Fibroblast of skin of abdomen (primary cell): ENCODE data around the gene SHISA7. TPM values are rescaled to one million over a fixed set of nuclear protein-coding genes. Genes with fewer than 3 reads are reported as not detected.

ENCODE experiments used
- DNase-seq: peaks from one replicate; pipeline ENCODE4 v3.0.0-alpha.2; 2013
- polyA plus RNA-seq, 2 experiments: library from polyadenylated mRNA; unstranded; fragments of 120-200 nt; gene quantifications; one replicate each; pipeline ENCODE4 v1.2.1, GENCODE V29; 2013; ENCODE audit not compliant: insufficient read length in 2 of 2

The SHISA7 gene
- polyA plus RNA-seq (2013, experiment 1 of 2; ENCODE audit: insufficient read length), result not detected
- 0.01 TPM for polyA plus RNA-seq (2013, experiment 2 of 2; ENCODE audit: insufficient read length)

DNA sequence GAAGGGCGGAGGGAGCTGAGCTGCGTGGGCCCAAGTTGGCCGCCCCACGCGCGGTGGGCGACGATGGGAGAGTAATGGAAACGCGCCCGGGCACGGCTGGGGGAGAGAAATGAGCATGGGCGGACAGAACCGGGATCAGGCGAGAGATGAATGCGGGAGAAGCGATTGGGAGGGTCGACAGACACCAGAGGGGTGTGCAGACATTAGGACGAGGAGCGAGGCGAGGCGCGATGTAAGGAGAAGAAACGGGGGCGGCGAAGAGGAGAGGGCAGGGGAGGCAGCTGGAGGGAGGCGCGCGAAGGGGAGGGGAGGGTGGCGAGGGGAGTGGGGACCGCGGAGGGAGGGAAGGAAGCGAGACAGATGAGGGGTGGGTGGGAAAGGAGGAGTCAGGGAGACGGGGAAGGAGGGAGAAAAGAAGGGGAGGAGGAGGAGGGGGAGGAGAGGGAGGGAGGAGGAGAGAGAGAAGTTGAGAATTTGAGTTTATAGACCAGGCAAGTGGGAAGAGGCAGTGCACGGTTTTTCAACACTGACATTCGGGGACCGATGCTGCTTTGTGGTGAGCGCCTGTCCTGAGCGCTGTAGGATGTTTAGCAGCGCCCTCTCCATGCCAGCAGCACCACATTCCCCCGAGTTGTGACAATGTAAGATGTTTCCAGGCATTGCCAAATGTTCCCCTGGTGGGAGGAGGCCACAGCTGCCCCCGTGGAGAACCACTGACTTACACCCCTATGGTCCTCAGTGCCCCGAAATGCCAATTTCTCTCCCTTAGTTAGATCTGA, at the start of gene SHISA7:
Gene SHISA7 (minus strand): TSS at position 256 of the 779 bp plus-strand sequence. CDS start 437 bp downstream, outside the sequence.
- no peak for DNase-seq

- DNase-seq, result no peak
These were observed 49.4 kb upstream of the SHISA7 start for GRCh38 chr19:55492362-55492944.

- no peak for DNase-seq
These were observed 48.7 kb upstream of the SHISA7 start for GRCh38 chr19:55491546-55492360.

- DNase-seq, result no peak
These were observed 47.7 kb upstream of the SHISA7 start for GRCh38 chr19:55490478-55491432.

- no peak for DNase-seq
These were observed 46.8 kb upstream of the SHISA7 start for GRCh38 chr19:55489711-55490477.

- DNase-seq, result no peak
These were observed 46.0 kb upstream of the SHISA7 start for GRCh38 chr19:55488986-55489710.

DNA sequence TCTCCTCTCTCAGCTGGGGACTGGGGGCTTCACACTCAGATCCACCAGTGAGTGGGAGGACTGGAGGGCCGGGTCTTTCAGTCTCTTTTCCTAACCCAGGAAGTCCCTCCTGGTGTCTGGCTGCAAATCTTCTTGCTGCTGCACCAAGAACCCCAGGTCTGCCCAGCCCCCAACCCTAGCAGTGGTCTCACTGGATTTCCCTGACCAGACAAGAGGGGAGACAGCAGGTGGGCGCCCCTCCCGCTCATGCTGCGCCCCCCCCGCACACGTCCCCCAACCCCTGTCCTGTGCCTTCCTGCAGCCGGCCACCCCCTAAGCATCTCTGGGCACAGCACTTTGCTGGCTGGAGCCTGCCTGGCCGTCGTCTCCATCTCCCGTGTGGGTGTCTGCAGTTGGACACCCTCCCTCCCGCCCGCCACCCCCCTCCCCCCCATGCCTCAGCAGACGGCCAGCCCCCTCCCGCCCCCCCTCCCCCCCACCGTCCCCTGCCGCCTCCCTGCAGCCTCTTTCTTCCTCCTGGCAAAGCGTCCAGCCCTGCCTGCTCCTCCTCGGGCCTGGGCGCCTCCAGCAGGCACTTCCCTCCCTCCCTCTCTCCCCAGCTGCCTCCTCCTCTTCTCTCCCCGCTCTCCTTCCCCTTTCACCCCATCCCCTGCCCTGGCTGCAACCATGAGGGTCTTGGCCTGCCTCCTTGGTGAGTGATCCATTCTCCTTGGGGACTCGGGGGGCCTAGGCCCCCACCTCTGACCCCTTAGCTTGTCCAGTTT, 45.0 kb upstream of the SHISA7 start, which contains the start of gene SSC5D:
Gene SSC5D (plus strand): TSS at position 513 of the 764 bp plus-strand sequence. CDS start 154 bp downstream, at position 667.
- DNase-seq, result peak; percentile 67

DNA sequence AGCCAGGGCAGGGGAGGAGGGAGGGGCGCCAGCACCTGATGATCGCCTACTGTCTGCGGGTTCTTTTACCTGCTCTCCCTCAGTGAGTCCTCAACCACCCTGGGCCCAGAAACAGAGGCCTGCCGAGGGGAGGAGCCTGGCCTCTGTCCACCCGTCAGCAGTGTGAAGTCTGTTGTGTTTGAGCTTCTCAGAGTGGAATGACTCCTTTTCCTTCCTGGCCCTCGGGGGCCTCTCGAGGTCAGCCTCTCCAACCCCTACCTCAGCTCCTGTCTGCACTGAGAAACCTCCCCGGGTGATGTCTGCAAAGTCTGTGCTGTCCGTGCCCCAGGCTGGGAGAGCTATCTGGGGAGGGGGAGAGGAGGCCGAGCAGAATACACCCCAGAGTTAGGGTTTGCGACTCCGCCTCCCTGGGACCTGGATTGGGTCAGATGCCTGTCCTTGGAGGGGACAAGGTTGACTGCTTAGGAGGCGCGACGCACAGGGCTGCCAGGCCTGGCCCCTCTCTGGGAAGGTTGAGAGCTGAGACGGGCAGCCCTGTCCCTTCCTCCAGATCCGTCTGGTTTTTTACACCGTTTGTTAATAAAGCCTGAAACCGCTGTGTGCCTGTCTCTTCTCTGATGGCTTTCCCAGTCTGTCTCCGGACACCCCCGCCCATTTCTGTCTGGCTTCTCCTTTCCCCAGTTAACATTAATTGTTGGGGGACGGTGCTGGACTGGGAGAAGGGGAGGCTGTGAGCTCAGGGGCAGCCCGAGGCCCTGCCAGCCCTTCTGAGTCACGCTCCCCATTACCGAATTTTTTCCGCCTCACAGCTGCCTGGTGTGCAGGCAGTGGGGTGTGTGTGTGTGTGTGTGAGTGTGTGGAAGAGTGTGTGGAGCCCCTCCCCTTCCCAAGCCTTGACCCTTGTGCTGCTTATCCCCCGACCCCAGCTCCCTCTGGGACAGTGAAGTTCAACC, 44.1 kb upstream of the SHISA7 start:
- DNase-seq, result peak; percentile 96

- DNase-seq, result no peak
These were observed 43.2 kb upstream of the SHISA7 start for GRCh38 chr19:55486043-55486970.

DNA sequence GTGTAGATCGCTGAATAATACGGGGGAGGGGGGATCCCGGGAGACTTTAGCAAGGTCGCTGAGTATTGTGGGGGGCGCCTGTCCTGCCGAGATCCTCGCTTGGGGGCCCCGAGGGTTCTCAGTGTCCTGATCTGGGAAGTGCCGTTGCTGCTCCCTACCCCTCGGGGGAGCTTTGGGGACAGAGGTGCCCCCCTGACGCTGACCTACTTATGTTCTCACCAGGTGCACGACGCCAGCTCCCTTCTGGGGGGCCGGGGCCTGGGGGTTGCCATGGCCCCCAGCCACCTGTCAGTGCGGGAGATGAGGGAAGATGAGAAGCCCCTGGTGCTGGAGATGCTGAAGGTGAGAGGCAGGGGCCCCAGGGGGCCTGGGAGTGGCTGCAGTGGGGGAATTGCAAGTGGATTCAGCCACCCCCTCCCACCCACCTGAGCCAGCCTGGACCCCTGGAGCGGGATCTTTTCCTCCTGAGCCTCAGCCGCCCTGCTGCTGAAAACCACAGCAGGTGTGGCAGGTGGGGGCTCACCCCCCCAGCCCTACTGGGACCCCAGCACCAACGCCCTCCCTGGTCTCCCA, 42.4 kb upstream of the SHISA7 start:
- DNase-seq, result no peak

DNA sequence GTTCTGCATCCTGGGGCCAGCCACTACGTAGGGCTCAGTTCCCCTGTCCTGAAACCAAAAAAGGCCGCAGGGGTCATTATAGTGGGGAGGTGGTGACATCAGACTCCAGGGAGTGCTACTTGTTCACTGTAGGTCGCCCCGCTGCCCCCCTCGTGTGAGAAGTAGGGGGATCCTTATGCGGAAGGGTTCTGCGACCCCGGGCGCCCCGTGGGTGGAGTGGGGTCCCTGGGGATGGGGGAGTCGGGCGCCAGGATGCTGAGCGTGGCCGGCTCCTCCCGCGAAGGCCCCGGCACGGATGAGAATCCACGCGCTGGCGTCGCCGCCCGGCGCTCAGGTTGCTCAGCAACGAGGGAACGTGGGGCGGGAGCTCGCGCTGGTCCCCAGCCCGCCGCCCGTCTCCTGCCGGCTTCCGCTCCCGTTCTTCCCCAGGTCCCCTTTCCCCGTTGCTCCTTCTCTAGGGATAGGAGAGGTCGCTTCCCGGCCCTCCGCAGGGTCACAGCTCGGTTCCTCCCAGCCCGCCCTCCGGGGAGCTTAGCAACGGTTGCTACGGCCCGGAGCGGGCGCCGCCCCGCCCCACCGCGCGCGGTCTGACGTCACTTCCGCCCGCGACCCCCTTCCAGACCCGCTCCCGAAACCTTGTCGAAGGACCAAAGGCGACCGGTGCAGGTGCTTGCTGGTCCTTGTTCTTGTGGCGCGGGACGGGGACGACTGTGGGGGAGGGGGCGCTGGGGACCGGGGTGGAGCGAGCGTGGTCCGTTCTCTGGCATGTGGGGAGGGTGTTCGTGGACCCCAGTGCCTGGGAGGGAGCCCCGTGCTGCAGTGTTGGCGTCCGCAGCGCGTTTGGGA, 41.7 kb upstream of the SHISA7 start, which contains the start of gene NAT14:
Gene NAT14 (plus strand): TSS at position 596 of the 846 bp plus-strand sequence. CDS start 521 bp downstream, outside the sequence.
- peak; percentile 61 for DNase-seq

- no peak for DNase-seq
These were observed 40.8 kb upstream of the SHISA7 start for GRCh38 chr19:55483706-55484592.

GRCh38 chr19:55482967-55483705, 40.0 kb upstream of the SHISA7 start:
- no peak for DNase-seq
